GM21526 (cell line): ENCODE data around the gene FAM149B1.
A peak's percentile ranks its signal among the peaks of the same experiment; 100 is the strongest.
"Not testable (repeated sequence)": the region's sequence is repeated elsewhere in the genome, so short reads cannot be mapped to it uniquely, and the experiment has no call there.

Source experiments
- ATAC-seq: cut with Tn5 transposase; IDR thresholded peaks from one replicate; pipeline ENCODE4 v1.9.1; 2021; ENCODE audit warnings: moderate library complexity; ENCODE audit not compliant: unreplicated experiment, low FRiP score

Gene FAM149B1

GRCh38 chr10:73228247-73228646 lies 60.3 kb downstream of the FAM149B1 start:
- ATAC-seq: no peak

GRCh38 chr10:73229567-73229966 lies 61.6 kb downstream of the FAM149B1 start:
- no peak for ATAC-seq

GRCh38 chr10:73232887-73233286 lies 65.0 kb downstream of the FAM149B1 start:
- no peak for ATAC-seq

GRCh38 chr10:73233883-73234282 lies 66.0 kb downstream of the FAM149B1 start:
- no peak for ATAC-seq

- ATAC-seq: no peak
These were observed 66.8 kb downstream of the FAM149B1 start for GRCh38 chr10:73234695-73235094.

GRCh38 chr10:73238990-73239566 lies 71.2 kb downstream of the FAM149B1 start:
- ATAC-seq: no peak

GRCh38 chr10:73239908-73240307 lies 72.0 kb downstream of the FAM149B1 start:
- no peak for ATAC-seq

GRCh38 chr10:73244866-73245477 lies 77.1 kb downstream of the FAM149B1 start:
- ATAC-seq: no peak

- no peak for ATAC-seq
These were observed 78.4 kb downstream of the FAM149B1 start for GRCh38 chr10:73246322-73246645.

GRCh38 chr10:73246646-73247508 lies 79.0 kb downstream of the FAM149B1 start, which contains the start of gene DNAJC9:
TSS of gene DNAJC9 (minus strand) at chr10:73247255. CDS start at chr10:73247189, 66 bp downstream.
- peak; percentile 77 for ATAC-seq

GRCh38 chr10:73247509-73248258 lies 79.8 kb downstream of the FAM149B1 start:
- ATAC-seq: no peak

- no peak for ATAC-seq
These were observed 80.4 kb downstream of the FAM149B1 start for GRCh38 chr10:73248259-73248724.

GRCh38 chr10:73251683-73252444 lies 83.9 kb downstream of the FAM149B1 start:
- no peak for ATAC-seq

- ATAC-seq: peak; percentile 82
These were observed 84.7 kb downstream of the FAM149B1 start, which contains the start of gene MRPS16 for GRCh38 chr10:73252445-73253224. TSS of gene MRPS16 (minus strand) at chr10:73252644. CDS start at chr10:73252482, 162 bp downstream.

- ATAC-seq: peak; percentile 8
These were observed 85.3 kb downstream of the FAM149B1 start for GRCh38 chr10:73253225-73253555.

GRCh38 chr10:73258612-73259011 lies 90.7 kb downstream of the FAM149B1 start:
- ATAC-seq: not testable (repeated sequence)

- ATAC-seq: no peak
These were observed 93.6 kb downstream of the FAM149B1 start for GRCh38 chr10:73261362-73261995.

- ATAC-seq: no peak
These were observed 94.3 kb downstream of the FAM149B1 start for GRCh38 chr10:73262105-73262730.
